ENCODE measurements around the gene IGLL5.
"Not testable (repeated sequence)": the region's sequence is repeated elsewhere in the genome, so short reads cannot be mapped to it uniquely, and the experiment has no call there.

IGLL5 gene

GRCh38 chr22:22916952-22917290 lies 29.3 kb downstream of the IGLL5 start:
- FAIRE-seq = no peak

DNA sequence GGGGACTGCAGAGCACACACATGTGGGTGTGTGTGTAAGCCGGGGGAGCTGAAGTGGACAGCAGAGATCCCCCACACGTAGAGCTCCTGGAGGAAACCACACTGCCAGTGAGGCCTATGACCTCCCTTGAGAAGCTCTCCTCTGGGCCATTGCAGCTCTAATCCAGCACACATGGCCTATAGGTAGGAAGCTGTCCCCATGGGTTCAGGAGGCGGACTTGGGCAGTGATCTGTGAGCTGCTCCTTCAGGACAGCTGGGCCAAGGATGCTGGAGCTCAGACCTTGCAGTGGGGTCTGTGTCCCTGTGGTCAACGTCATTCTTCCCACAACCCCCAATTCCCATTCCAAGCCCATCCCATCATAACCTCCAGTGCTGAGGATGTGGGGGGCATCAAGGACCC lies 29.8 kb downstream of the IGLL5 start:
- FAIRE-seq = no peak

GRCh38 chr22:22918297-22918965 lies 30.8 kb downstream of the IGLL5 start:
- no peak for FAIRE-seq

DNA sequence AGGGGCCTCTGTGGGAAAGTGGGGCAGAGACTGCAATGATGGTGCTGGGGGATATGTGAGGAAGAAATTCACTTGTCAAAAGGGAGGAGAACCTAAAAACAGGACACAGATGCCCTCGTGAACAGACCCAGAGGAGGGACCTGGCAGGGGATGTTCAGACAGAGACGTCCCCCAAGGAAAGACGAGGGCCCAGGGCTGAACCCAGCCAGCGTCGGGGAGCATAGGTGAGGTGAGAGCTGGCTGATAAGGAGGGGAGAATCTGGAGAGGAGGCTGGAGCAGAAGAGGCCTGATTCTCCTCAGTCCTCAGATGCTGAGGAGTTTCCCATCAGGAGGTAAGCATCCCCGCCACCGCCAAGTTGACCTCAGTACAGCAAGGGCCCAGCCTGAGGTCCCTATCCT lies 31.4 kb downstream of the IGLL5 start:
- no peak for FAIRE-seq

GRCh38 chr22:22920104-22920654 lies 32.6 kb downstream of the IGLL5 start:
- no peak for FAIRE-seq

DNA sequence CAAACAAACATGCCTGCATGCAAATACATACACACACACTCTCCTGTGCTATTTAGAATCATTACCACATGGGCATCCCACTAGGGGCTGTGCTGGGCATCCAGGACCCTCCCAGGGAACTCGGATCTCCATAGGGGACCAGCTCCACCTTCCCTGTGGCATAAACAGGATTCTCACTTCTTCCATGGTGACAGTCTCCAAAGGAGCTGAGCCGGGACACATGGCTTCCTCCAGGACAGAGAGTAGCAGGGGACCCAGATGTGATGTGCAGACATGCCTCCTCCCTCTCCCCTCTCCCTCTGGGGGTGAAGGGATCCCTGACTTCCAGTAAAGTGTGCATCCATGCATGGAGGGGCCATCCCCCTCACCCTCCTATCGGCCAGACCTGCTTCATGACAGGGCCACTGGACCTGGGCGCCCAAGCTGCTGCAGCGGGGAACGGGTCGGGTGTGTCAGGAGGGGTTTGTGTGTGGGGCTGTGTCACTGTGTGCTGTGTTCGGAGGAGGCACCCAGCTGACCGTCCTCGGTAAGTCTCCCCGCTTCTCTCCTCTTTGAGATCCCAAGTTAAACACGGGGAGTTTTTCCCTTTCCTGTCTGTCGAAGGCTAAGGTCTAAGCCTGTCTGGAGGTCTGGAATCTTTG lies 33.4 kb downstream of the IGLL5 start:
- no peak for FAIRE-seq

DNA sequence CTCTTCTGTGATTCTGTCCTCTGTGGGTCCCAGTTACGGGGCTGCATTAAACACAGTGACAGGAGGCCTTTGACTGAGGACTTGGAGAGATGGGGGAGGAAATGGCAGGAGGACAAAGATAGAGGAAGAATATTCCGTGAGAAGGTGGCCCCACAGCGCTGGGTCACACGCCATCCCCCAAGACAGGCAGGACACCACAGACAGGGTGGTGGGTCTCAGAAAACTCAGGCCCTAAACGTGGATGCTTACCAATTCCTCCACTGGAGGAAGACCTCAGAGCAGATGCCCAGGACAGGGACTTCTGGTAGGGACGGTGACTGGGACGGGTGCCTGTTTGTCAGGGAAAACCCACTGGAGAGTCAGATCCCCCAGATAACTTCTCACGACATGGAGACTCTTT lies 34.0 kb downstream of the IGLL5 start:
- no peak for FAIRE-seq

DNA sequence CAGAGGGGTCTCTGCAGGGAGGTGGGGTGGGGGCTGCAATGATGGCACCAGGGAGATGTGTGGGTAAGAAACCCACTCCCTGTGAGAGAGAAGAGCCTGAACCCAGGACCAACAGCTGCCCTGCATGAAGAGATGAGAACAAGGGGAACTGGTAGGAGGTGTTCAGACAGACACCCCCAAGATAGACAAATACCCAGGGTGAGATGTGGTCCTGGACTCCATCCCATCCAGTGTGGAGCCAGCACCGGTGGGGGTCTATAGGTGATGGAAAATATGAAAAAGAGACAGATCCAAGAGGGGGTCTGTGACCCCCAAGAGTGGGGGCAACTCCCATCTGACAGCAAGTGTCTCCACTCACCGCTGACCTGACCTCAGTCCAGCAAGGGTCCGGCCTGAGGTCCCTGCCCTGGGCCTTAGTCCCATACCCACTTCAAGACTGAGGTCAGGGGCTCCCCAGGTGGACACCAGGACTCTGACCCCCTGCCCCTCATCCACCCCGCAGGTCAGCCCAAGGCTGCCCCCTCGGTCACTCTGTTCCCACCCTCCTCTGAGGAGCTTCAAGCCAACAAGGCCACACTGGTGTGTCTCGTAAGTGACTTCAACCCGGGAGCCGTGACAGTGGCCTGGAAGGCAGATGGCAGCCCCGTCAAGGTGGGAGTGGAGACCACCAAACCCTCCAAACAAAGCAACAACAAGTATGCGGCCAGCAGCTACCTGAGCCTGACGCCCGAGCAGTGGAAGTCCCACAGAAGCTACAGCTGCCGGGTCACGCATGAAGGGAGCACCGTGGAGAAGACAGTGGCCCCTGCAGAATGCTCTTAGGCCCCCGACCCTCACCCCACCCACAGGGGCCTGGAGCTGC lies 34.7 kb downstream of the IGLL5 start:
- not testable (repeated sequence) for FAIRE-seq

DNA sequence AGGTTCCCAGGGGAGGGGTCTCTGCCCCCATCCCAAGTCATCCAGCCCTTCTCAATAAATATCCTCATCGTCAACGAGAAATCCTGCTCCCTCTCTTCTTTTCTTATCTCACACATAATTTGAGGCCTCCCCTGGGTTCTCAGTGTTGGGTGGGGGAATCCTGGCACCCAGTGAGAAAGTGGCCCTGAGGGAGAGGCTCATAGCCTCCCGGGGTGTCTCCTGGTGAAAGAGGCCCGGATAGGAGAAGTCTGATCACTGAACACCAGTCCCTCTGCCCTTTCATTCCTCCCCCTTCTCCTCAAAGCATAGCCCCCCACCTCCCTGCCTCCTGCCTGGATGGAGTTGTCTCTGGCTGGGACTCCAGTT lies 35.3 kb downstream of the IGLL5 start:
- no peak for FAIRE-seq

DNA sequence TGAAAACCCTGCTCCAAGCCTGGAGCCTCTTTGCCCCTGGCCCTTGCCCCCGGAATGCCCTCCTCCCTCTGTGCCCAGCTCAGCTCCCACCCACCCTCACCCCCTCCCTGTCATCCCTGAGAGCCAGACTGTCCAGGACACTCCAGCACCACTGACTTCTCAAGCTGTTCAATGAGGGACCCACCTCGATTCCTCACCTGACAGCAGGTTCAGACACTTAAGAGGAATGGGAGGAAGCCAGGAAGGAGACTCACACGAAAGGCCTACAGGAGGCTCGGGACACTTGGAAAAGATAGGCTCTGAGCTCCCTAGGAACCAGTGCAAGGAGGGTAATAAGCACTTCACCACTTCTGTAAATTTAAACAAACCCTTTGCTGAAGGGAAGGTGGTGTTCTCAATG lies 35.8 kb downstream of the IGLL5 start:
- FAIRE-seq = no peak

DNA sequence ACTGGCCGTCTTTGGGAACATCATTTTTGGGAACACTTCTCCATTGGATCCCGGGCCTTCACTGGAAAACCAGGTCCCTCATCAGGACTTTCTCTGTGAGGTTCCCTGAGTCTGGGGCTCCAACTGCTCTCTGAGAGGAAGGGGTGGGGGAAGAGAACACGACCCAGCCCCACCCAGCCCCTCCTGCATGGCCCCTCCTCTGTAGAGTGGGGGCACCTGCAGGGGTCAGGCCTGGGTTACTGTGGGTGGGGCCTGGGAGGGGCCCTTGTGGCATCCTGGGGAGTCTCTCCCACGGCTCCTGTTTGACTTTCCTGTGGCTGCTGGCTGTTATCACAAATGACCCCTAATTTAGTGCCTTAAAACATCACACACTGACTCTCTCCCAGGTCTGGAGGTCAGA lies 36.3 kb downstream of the IGLL5 start:
- no peak for FAIRE-seq

DNA sequence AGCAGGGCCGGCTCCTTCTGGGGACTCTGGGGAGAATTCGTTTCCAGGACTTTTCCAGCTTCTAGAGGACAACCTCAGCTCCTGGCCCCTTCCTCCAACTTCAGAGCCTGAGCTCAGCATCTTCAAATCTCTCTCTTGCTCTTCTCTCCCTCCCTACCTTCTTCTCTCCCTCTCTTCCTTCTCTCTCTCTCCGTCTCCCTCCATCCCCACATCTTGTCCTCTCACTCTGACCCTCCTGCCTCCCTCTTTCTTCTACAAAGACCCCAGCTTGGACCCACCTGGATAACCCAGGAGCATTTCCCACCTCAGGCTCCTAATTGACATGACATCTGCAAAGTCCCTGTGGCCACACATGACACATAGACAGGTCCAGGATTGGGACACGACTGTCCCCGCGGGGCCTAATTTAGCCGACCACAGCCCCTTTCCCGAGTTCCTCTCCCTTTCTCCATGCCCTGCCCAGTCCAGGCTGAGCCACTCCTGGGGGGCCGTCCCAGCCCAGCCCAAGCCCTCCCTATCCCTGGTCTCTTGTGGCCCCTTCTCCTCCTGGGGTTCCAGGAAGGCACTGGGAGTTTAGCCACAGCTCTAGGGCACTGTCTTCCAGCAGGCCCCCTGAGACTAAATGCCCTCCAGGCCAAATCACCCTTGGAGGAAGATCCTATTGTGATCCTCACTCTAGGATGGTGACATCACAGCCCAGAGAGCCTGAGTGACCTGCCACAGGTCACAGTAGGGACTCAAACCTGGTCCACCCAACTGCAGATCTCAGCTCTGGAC lies 36.9 kb downstream of the IGLL5 start:
- no peak for FAIRE-seq

DNA sequence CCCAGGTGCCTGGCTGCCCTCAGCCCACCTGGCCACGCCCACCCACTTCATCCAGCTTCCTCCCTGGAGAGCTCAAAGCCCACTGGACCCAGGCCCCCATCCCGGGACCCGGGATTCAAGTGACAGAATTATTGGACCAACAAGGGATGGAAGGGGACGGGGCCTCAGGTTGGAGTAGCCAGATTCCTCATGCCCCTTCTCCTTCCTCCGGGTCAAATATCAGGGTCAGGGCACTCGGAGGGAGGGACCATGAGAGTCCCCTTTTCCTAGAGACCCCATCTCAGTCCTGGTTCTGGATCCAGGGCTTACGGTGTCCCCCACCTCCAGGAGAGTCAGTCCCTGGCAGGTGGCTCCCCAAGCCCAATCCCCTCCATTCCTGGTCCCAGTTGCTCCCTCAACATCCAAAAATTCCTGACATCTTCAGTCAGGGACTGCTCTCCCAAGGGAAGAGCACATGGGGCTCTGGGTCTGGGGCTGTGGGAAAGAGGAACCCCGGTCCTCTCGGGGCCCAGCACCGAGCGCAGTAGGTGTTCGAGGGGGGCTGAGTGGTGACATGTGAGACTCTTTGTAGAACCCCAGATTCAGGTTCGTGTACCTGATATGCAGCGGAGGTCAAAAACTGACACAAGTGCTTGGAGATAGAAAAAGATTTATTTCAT lies 37.7 kb downstream of the IGLL5 start:
- FAIRE-seq = no peak

DNA sequence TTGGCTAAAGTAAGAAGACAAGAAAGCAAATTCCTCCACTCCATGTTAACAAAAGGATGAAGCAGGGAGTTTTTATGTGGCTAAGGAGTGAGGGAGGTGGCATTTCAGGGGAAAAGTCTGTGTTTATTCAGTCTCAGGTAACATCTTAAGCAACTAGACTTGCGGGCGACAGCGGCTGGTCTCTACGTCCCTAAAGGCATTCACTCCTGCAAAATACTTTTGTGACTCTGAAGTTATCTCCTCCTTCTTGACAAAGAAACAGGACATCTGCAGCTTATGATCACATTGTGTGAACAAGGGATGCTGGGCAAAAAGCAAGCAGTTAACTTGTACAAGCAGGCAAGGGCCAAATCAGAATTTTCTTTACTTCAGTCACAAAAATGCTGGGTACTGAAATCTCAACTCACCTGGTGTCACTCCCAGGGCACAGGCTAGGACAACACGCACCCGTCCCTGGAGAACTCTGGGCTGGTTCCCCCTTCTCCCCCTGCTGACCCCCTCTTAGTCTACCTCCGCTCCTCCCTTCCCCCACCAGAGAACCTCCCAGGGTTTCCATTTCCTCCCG lies 38.3 kb downstream of the IGLL5 start:
- no peak for FAIRE-seq

GRCh38 chr22:22926370-22927195 lies 39.0 kb downstream of the IGLL5 start:
- no peak for FAIRE-seq

DNA sequence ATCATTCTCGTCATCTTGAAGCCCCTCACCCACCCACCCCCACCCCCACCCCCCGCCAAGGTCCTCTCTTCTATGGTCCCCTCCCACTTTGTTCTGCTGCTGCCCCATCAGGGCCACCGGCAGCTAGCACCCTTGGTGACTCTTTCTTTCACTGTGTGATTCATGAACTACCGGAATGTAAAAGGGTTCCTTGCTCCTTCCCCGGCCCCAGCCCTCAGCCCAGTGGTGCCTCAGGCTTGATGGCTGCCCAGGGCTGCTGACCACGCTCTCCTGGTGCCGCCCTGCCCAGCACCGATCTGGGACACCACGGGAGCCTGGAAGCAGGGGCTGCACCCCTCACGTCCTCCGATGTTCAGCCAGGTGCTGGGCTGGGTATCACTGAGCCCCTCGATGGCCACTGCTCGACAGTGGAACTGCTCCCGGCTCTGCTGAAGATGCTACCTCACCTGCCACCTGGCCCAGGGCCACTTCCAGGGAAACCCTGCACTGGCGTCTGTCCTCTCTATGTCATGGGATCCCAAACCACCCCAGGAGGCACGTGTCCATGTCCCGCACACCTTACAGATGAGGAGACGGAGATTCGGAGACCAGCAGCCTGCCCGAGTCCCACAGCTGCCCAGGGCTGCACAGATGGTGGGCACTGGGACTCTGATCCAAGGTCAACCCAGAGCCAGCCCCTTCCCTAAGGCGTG lies 39.7 kb downstream of the IGLL5 start:
- no peak for FAIRE-seq

- FAIRE-seq = no peak
These were observed 40.5 kb downstream of the IGLL5 start for GRCh38 chr22:22927888-22928665.

GRCh38 chr22:22928666-22929380 lies 41.2 kb downstream of the IGLL5 start:
- no peak for FAIRE-seq

Measured in TTC549 (cell line).